GM21737 (cell line): ENCODE data around the gene TOB1.
"Not testable (repeated sequence)": the region's sequence is repeated elsewhere in the genome, so short reads cannot be mapped to it uniquely, and the experiment has no call there.

Source experiments
- ATAC-seq: cut with Tn5 transposase; IDR thresholded peaks from one replicate; pipeline ENCODE4 v1.9.1; 2021; ENCODE audit warnings: mild to moderate bottlenecking, moderate library complexity; ENCODE audit not compliant: unreplicated experiment

Gene TOB1

GRCh38 chr17:50898369-50899004 is 32.3 kb upstream of the TOB1 start:
- ATAC-seq, result no peak

GRCh38 chr17:50894513-50894912 is 28.4 kb upstream of the TOB1 start:
- ATAC-seq, result not testable (repeated sequence)

- no peak for ATAC-seq
These were observed 27.2 kb upstream of the TOB1 start for GRCh38 chr17:50893183-50893993.

- ATAC-seq, result no peak
These were observed 26.1 kb upstream of the TOB1 start for GRCh38 chr17:50892101-50892776.

GRCh38 chr17:50891577-50891989 is 25.4 kb upstream of the TOB1 start:
- ATAC-seq, result no peak

GRCh38 chr17:50890675-50891516 is 24.7 kb upstream of the TOB1 start:
- ATAC-seq, result no peak

GRCh38 chr17:50889528-50890118 is 23.5 kb upstream of the TOB1 start:
- no peak for ATAC-seq

- no peak for ATAC-seq
These were observed 21.6 kb upstream of the TOB1 start for GRCh38 chr17:50887705-50888245.

- no peak for ATAC-seq
These were observed 18.5 kb upstream of the TOB1 start for GRCh38 chr17:50884439-50885311.

- ATAC-seq, result no peak
These were observed 17.8 kb upstream of the TOB1 start for GRCh38 chr17:50883850-50884438.

- ATAC-seq, result no peak
These were observed 16.7 kb upstream of the TOB1 start for GRCh38 chr17:50882851-50883250.

GRCh38 chr17:50881182-50881581 is 15.0 kb upstream of the TOB1 start:
- no peak for ATAC-seq

- ATAC-seq, result no peak
These were observed 12.9 kb upstream of the TOB1 start for GRCh38 chr17:50879086-50879485.

GRCh38 chr17:50877838-50878237 is 11.7 kb upstream of the TOB1 start:
- no peak for ATAC-seq

GRCh38 chr17:50877042-50877441 is 10.9 kb upstream of the TOB1 start:
- not testable (repeated sequence) for ATAC-seq

- no peak for ATAC-seq
These were observed 8.9 kb upstream of the TOB1 start for GRCh38 chr17:50875074-50875473.

- no peak for ATAC-seq
These were observed 6.7 kb upstream of the TOB1 start for GRCh38 chr17:50872710-50873424.

GRCh38 chr17:50871898-50872297 is 5.7 kb upstream of the TOB1 start:
- no peak for ATAC-seq
